GM18870 (cell line): Measurements from ENCODE around the gene BBIP1.
"Not testable (repeated sequence)": the region's sequence is repeated elsewhere in the genome, so short reads cannot be mapped to it uniquely, and the experiment has no call there.

Source experiments
- ATAC-seq: cut with Tn5 transposase; IDR thresholded peaks from one replicate; pipeline ENCODE4 v1.9.1; 2021; ENCODE audit warnings: moderate library complexity; ENCODE audit not compliant: unreplicated experiment

BBIP1 gene

GRCh38 chr10:110923856-110924493, 5.0 kb upstream of the BBIP1 start:
- peak; percentile 34 for ATAC-seq

- ATAC-seq, result peak; percentile 22
Measured at GRCh38 chr10:110919971-110920881, 1.2 kb upstream of the BBIP1 start.

DNA sequence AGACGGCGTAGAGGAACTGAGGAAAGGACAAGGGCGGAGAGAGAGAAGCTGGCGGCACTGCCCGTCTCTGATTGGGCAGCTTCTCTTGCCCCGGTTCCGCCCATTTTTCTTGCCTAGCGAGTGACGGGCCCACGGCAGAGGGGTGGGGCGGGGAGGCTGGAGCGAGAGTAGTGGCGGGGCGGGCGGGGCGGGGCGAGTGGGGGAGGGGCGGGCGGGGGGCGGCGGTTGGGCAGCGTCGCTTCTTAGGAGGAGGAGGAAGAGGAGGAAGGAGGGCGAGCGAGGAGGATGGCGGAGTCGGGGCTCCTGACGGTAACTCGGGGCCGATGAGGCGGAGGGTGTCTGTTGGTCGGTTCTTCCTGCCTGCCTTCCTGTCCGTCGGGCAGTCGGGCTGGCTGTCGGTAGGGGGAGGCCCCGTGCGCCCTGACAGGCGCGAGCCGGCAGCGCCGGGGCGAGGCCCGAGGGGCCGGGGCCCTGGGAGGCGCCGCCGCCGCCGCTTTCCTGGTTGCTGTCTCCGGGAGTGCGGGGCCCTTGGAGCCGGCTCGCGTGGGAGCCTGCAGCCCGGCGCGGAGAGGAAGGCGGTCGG, 460 bp upstream of the BBIP1 start, which contains the start of gene SHOC2:
Gene SHOC2 (plus strand): TSS at position 256 of the 583 bp plus-strand sequence. CDS start 44,755 bp downstream, outside the sequence.
- no peak for ATAC-seq

GRCh38 chr10:110918269-110918642, 724 bp downstream of the BBIP1 start:
- no peak for ATAC-seq

- ATAC-seq, result no peak
Measured at GRCh38 chr10:110916554-110917346, 2.2 kb downstream of the BBIP1 start.

GRCh38 chr10:110915600-110915999, 3.4 kb downstream of the BBIP1 start:
- ATAC-seq, result not testable (repeated sequence)

DNA sequence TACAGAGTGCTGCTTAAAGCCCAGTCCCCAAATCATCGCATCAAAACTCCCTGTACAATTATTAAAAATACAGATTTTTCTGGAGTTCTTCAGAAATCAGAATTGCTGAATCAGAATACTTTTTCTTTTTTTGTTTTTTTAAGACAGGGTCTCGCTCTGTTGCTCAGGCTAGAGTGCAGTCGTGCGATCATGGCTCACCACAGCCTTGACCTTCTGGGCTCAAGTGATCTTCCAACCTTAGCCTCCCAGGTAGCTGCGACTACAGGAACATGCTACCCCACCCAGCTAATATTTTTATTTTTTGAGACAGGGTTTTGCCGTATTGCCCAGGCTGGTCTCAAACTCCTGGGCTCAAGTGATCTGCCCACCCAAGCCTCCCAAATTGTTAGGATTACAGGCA, 3.9 kb downstream of the BBIP1 start:
- ATAC-seq, result no peak

DNA sequence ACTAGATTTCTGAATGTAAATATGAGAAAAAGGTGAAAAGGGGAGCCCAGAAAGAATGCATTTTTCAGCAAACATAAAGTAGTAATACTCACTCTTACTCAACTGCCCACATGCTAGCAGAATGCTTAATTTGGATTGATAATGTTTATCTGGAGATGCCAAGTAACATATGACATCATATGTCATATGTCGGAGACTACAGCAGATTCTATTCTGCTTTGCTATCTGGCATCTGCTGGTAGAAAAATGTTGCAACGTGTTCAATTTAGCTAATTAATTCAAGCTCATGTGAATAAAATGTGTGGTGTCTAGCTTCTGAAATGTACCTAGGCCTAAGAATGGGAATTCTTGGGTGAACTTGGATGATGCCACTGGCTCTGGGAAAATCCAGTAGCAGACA, 4.5 kb downstream of the BBIP1 start:
- no peak for ATAC-seq

GRCh38 chr10:110912374-110912773, 6.6 kb downstream of the BBIP1 start:
- ATAC-seq, result no peak

DNA sequence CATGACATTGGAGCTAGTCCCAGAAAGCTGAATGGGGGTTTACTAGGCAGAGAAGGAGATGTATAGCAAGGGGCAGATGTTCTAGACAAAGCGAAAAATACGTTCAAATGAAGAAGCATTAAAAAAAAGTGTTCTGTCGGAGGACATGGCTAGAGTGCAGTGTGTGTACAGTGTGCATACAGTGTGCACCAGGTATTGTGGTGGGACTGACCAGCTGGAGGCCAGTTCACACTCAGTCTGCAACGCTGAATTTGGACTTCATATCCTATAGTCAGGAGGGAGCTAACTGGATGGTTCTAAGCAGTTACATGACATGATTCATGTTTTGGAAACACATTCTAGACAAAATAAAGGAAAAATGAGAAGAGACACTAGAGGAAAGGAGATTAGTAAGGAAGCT, 8.8 kb downstream of the BBIP1 start:
- no peak for ATAC-seq

- ATAC-seq, result peak; percentile 64
Measured at GRCh38 chr10:110903280-110904278, 15.4 kb downstream of the BBIP1 start.

DNA sequence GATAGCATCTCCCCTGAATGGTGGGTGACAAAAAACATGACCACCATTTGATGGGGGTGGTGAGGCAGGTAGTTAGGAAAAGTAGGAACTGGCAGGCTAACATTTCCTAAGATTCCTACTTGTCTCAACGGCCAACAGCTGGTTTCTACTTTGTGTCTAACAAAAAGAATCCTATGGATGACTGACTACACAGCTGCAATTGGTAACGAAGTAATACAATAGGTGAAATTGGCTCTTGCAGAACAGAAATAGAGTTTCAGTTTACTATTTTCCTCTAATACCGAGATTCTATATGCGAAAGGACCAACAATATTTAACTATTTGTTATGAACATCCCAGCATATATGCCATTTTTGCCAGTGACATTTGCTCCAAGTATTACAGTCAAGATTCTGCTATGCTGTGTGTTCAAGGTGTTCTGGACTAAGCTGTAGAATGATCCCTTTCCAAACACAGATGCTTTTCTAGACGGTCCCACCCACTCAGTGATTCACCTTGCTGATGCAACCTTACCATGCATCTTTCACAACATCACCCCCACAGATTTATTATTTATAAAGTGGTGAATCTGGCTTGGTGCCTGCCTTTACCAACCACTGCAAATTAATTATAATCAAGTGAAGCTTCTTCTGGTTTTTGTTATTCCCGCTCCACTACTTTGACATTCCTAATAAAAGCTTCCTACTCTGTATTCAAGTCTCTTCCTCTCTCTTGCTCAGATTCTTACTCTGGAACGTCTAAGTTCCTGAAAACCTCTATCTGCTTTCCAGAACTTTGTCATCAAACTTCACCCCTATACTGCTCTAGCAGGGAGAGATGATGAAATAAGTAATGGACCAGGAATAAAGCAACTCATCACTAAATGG, 16.8 kb downstream of the BBIP1 start:
- ATAC-seq, result no peak

DNA sequence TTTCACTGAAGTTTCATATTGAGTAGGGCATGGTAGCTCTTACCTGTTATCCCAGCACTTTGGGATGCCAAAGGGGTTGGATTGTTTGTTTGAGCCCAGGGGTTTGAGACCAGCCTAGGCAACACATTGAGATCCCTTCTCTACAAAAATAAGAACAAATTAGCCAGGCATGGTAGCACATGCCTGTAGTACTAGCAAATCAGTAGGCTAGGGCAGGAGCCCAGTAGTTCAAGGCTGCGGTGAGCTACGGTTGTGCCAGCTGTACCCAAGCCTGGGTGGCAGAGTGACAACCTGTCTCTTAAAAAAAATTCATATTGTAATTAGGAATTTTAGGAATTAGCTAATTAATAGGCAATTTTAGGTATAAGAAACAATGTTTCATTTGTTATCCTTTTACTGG, 18.0 kb downstream of the BBIP1 start:
- no peak for ATAC-seq

DNA sequence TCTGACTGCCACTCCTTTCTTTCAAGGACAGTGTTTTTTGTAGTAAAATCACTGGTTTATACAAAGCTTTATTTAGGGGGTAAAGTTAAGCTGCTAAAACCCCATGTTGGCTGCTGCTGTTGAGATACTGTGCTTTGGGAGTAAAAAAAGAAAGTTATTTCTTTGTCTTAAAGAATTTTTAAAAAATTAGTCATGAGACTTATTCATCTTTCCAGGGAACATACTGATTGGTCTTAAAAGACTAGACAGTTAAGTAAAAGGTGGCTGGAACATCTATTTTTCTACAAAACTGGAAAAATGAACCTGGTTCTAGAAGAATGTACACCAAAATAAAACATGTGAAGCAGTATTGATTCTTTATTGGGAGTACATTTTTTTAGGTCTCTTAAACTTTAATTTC, 20.6 kb downstream of the BBIP1 start:
- no peak for ATAC-seq

GRCh38 chr10:110897184-110897583, 21.8 kb downstream of the BBIP1 start:
- ATAC-seq, result no peak

GRCh38 chr10:110893559-110894179, 25.3 kb downstream of the BBIP1 start:
- ATAC-seq, result peak; percentile 67

GRCh38 chr10:110892602-110893288, 26.2 kb downstream of the BBIP1 start:
- ATAC-seq, result no peak

- ATAC-seq, result no peak
Measured at GRCh38 chr10:110887560-110887959, 31.4 kb downstream of the BBIP1 start.
